HEK293 (cell line): ENCODE results near the gene DDX23.
A peak's percentile ranks its signal among the peaks of the same experiment; 100 is the strongest.

Experiments used
- CTCF ChIA-PET: fragments of 350-600 bp; formaldehyde crosslinking; extraction: SDS; loops from one replicate; lab custom pipeline; 2021; ENCODE audit warnings: antibody characterized with exemption; lab: Yijun Ruan, JAX
- POLR2A ChIA-PET: fragments of 300-600 bp; formaldehyde crosslinking; extraction: SDS; loops from one replicate; lab custom pipeline; 2020; ENCODE audit warnings: antibody characterized with exemption, inconsistent platforms; lab: Yijun Ruan, JAX
- H3K27ac ChIP-seq: fragments of 200-500 bp; sonication (Bioruptor generic); 2 replicates; pipeline ENCODE4 v1.5.1; 2014; ENCODE audit warnings: low read depth, low read length, control low read depth, inconsistent platforms; ENCODE audit errors: extremely low read depth
- H3K36me3 ChIP-seq, 2 experiments: fragments of 200-500 bp in 1 of 2; sonication (Bioruptor generic) in 1 of 2; 1 replicate in 1 of 2; 2 replicates in 1 of 2; pipeline ENCODE4 v1.5.1; 2014 to 2017; ENCODE audit warnings: inconsistent platforms in 2 of 2, low read length in 2 of 2; ENCODE audit not compliant: control insufficient read depth in 2 of 2, insufficient read depth in 1 of 2
- H3K4me1 ChIP-seq: fragments of 200-500 bp; sonication (Bioruptor generic); 2 replicates; pipeline ENCODE4 v1.5.1; 2014; ENCODE audit warnings: mild to moderate bottlenecking, low read length, inconsistent platforms; ENCODE audit not compliant: control insufficient read depth, insufficient read depth
- H3K4me3 ChIP-seq: 2 replicates; pipeline ENCODE4 v1.5.1; 2011; ENCODE audit warnings: low read depth, mild to moderate bottlenecking, control low read depth, low read length, moderate library complexity
- H3K9me3 ChIP-seq: fragments of 200-500 bp; sonication (Bioruptor generic); 2 replicates; pipeline ENCODE4 v1.5.1; 2014; ENCODE audit warnings: low read depth, low read length, inconsistent platforms; ENCODE audit not compliant: control insufficient read depth, insufficient read depth
- GLI4 ChIP-seq: fragments of 450-650 bp; formaldehyde crosslinking; IDR thresholded peaks from 2 replicates; pipeline ENCODE4 v1.5.1; 2016; ENCODE audit warnings: missing biosample characterization, missing genetic modification characterization
- PRDM10 ChIP-seq: fragments of 450-650 bp; formaldehyde crosslinking; IDR thresholded peaks from 2 replicates; pipeline ENCODE4 v1.5.1; 2016; ENCODE audit warnings: missing biosample characterization, missing genetic modification characterization
- SP2 ChIP-seq: fragments of 450-650 bp; formaldehyde crosslinking; IDR thresholded peaks from 2 replicates; pipeline ENCODE4 v1.5.1; 2016; ENCODE audit warnings: missing biosample characterization, missing genetic modification characterization
- TCF7L2 ChIP-seq: IDR thresholded peaks from 2 replicates; pipeline ENCODE4 v1.6.1; 2011; ENCODE audit warnings: low read depth, mild to moderate bottlenecking, inconsistent platforms, low read length, moderate library complexity, borderline replicate concordance
- TSHZ1 ChIP-seq: fragments of 450-650 bp; formaldehyde crosslinking; IDR thresholded peaks from 2 replicates; pipeline ENCODE4 v1.5.1; 2016; ENCODE audit warnings: missing biosample characterization, missing genetic modification characterization, borderline replicate concordance
- ZBTB6 ChIP-seq: fragments of 450-650 bp; formaldehyde crosslinking; IDR thresholded peaks from 2 replicates; pipeline ENCODE4 v1.5.1; 2017; ENCODE audit warnings: missing biosample characterization, missing genetic modification characterization
- ZBTB8A ChIP-seq: fragments of 450-650 bp; formaldehyde crosslinking; IDR thresholded peaks from 2 replicates; pipeline ENCODE4 v1.5.1; 2016; ENCODE audit warnings: missing biosample characterization, missing genetic modification characterization
- ZFP41 ChIP-seq: fragments of 450-650 bp; formaldehyde crosslinking; IDR thresholded peaks from 2 replicates; pipeline ENCODE4 v1.5.1; 2016; ENCODE audit warnings: missing biosample characterization, missing genetic modification characterization, borderline replicate concordance
- ZNF121 ChIP-seq: fragments of 450-650 bp; formaldehyde crosslinking; IDR thresholded peaks from 2 replicates; pipeline ENCODE4 v1.5.1; 2016; ENCODE audit warnings: missing biosample characterization, missing genetic modification characterization
- ZNF132 ChIP-seq: fragments of 450-650 bp; formaldehyde crosslinking; IDR thresholded peaks from 2 replicates; pipeline ENCODE4 v1.5.1; 2017; ENCODE audit warnings: missing biosample characterization, missing genetic modification characterization, borderline replicate concordance
- ZNF18 ChIP-seq: fragments of 450-650 bp; formaldehyde crosslinking; IDR thresholded peaks from 2 replicates; pipeline ENCODE4 v1.5.1; 2016; ENCODE audit warnings: missing biosample characterization, missing genetic modification characterization
- ZNF23 ChIP-seq: fragments of 450-650 bp; formaldehyde crosslinking; IDR thresholded peaks from 2 replicates; pipeline ENCODE4 v1.5.1; 2016; ENCODE audit warnings: missing biosample characterization, missing genetic modification characterization, borderline replicate concordance
- ZNF26 ChIP-seq: fragments of 450-650 bp; formaldehyde crosslinking; IDR thresholded peaks from 2 replicates; pipeline ENCODE4 v1.5.1; 2016; ENCODE audit warnings: missing biosample characterization, missing genetic modification characterization
- ZNF274 ChIP-seq, 2 experiments: fragments of 200-500 bp in 1 of 2; fragments of 450-650 bp in 1 of 2; sonication (Bioruptor generic) in 1 of 2; formaldehyde crosslinking in 1 of 2; IDR thresholded peaks; 2 replicates each; pipeline versions ENCODE4 v1.5.1 to v1.6.1; 2014 to 2016; ENCODE audit warnings: borderline replicate concordance in 1 of 2, inconsistent platforms in 1 of 2, low read length in 1 of 2, missing biosample characterization in 1 of 2, missing genetic modification characterization in 1 of 2
- ZNF354C ChIP-seq: fragments of 450-650 bp; formaldehyde crosslinking; IDR thresholded peaks from 2 replicates; pipeline ENCODE4 v1.5.1; 2016; ENCODE audit warnings: missing biosample characterization, missing genetic modification characterization, low read depth, borderline replicate concordance
- ZNF362 ChIP-seq: fragments of 450-650 bp; formaldehyde crosslinking; IDR thresholded peaks from 2 replicates; pipeline ENCODE4 v1.5.1; 2016; ENCODE audit warnings: missing biosample characterization, missing genetic modification characterization
- ZNF37A ChIP-seq: fragments of 450-650 bp; IDR thresholded peaks from 2 replicates; pipeline ENCODE4 v1.5.1; 2018; ENCODE audit warnings: missing biosample characterization, missing genetic modification characterization
- ZNF391 ChIP-seq: fragments of 450-650 bp; formaldehyde crosslinking; IDR thresholded peaks from 2 replicates; pipeline ENCODE4 v1.5.1; 2016; ENCODE audit warnings: low read depth, missing biosample characterization, missing genetic modification characterization, borderline replicate concordance
- ZNF677 ChIP-seq: fragments of 450-650 bp; IDR thresholded peaks from 2 replicates; pipeline ENCODE4 v1.5.0; 2018; ENCODE audit warnings: missing biosample characterization, mild to moderate bottlenecking, missing genetic modification characterization, moderate library complexity

DDX23 gene

GRCh38 chr12:48783432-48783831 lies 68.5 kb downstream of the DDX23 start (continued):
- TF ChIP-seq ZNF18 (tag by site-specific recombination) (no peak), ZNF121 (tag by site-specific recombination) (peak; percentile 45; the same call in 1 of the 2 replicates), ZNF37A (no peak), ZBTB6 (tag by site-specific recombination) (no peak)

- peaks cover 6% of the 10 kb centered on the region for H3K4me1 ChIP-seq
- H3K9me3 ChIP-seq, result no peaks in the 10 kb centered on the region
- POLR2A ChIA-PET, result interaction anchor here (0.5 kb wide), 1 partner anchor 209 kb away, joined by 4 read pairs; no protein-coding TSS in a partner anchor
- CTCF ChIA-PET, result interaction anchor here (0.6 to 2.4 kb wide), 3 partner anchors 30 to 71 kb away, joined by 3 to 12 read pairs (median 3); no protein-coding TSS in a partner anchor
- no peak overlapping the region for H3K4me3 ChIP-seq
- H3K27ac ChIP-seq, result no peak overlapping the region
- H3K36me3 ChIP-seq, result peaks cover 0 to 37% of the 10 kb centered on the region in 2 experiments; a peak in 2 of 3 replicates
- TF ChIP-seq ZNF391 (tag by site-specific recombination), result no peak
- TF ChIP-seq ZNF23 (tag by site-specific recombination), result no peak
- no peak for TF ChIP-seq ZNF274 (IDR thresholded peaks at IDR 0.05; ENCODE audit: low read length)
- no peak for TF ChIP-seq ZNF274 (tag by site-specific recombination; IDR thresholded peaks at IDR 0.05; ENCODE audit: borderline replicate concordance)
- no peak for TF ChIP-seq TCF7L2
- no peak for TF ChIP-seq PRDM10 (tag by site-specific recombination)
- TF ChIP-seq ZNF354C (tag by site-specific recombination), result no peak
- no peak for TF ChIP-seq ZNF132
- no peak for TF ChIP-seq ZBTB8A (tag by site-specific recombination)
- TF ChIP-seq ZFP41 (tag by site-specific recombination), result no peak
- TF ChIP-seq TSHZ1 (tag by site-specific recombination), result no peak
- no peak for TF ChIP-seq GLI4
- no peak for TF ChIP-seq ZNF677 (tag by site-specific recombination)
- TF ChIP-seq ZNF362 (tag by site-specific recombination), result no peak
- TF ChIP-seq ZNF26, result no peak
- TF ChIP-seq SP2, result no peak
Measured at GRCh38 chr12:48782457-48783395, 69.2 kb downstream of the DDX23 start.
